PC-3 (cell line): ENCODE results near the gene BCL7C. TPM values are rescaled to one million over a fixed set of nuclear protein-coding genes. Genes with fewer than 3 reads are reported as not detected.

Experiments used
- ATAC-seq: fragments of 200-7000 bp; cut with Tn5 transposase; 2 replicates; pipeline ENCODE4 v1.9.1; 2020; ENCODE audit warnings: mild to moderate bottlenecking, moderate library complexity
- BruUV-seq: library from RNA; stranded (reverse); fragments of 400-500 nt; replicated peaks from 2 replicates; lab custom pipeline; 2021; lab: Mats Ljungman, UMichigan
- CTCF ChIA-PET: fragments of 300-600 bp; sonication (Branson Sonifier 250); formaldehyde crosslinking; loops from one replicate; lab custom pipeline; 2022; ENCODE audit warnings: antibody characterized with exemption; lab: Charles Lee
- POLR2A ChIA-PET: fragments of 300-600 bp; sonication (Branson Sonifier 250); formaldehyde crosslinking; loops from one replicate; lab custom pipeline; 2022; ENCODE audit warnings: antibody characterized with exemption; ENCODE audit not compliant: unreplicated experiment; lab: Charles Lee
- DNase-seq: peaks from one replicate; pipeline ENCODE4 v3.0.0-alpha.2; 2015
- H2AFZ ChIP-seq: fragments of 300-600 bp; sonication (generic); 2 replicates; pipeline ENCODE4 v1.6.0; 2016; ENCODE audit warnings: antibody characterized with exemption, low read length
- H3F3A ChIP-seq: fragments of 300-600 bp; sonication (generic); one replicate; pipeline ENCODE4 v1.6.0; 2017; ENCODE audit warnings: antibody characterized with exemption, low read length, control low read depth, mild to moderate bottlenecking; ENCODE audit not compliant: unreplicated experiment
- H3K27ac ChIP-seq: fragments of 300-600 bp; sonication (generic); 2 replicates; pipeline ENCODE4 v1.5.1; 2016; ENCODE audit warnings: mild to moderate bottlenecking, low read length
- H3K27me3 ChIP-seq: fragments of 300-600 bp; sonication (generic); 2 replicates; pipeline ENCODE4 v1.6.1; 2016; ENCODE audit warnings: low read length, mixed read lengths
- H3K36me3 ChIP-seq: fragments of 300-600 bp; sonication (generic); 2 replicates; pipeline ENCODE4 v1.6.1; 2016; ENCODE audit warnings: low read depth, mixed run types, low read length, mixed read lengths
- H3K4me1 ChIP-seq: fragments of 300-600 bp; sonication (generic); 2 replicates; pipeline ENCODE4 v1.5.1; 2016; ENCODE audit warnings: low read length; ENCODE audit not compliant: insufficient read depth
- H3K4me2 ChIP-seq: fragments of 300-600 bp; sonication (generic); 2 replicates; pipeline ENCODE4 v1.6.0; 2016; ENCODE audit warnings: low read length
- H3K4me3 ChIP-seq: fragments of 300-600 bp; sonication (generic); 2 replicates; pipeline ENCODE4 v1.5.1; 2016; ENCODE audit warnings: mild to moderate bottlenecking, low read length, mixed read lengths
- H3K79me2 ChIP-seq: fragments of 300-600 bp; sonication (generic); 2 replicates; pipeline ENCODE4 v1.6.1; 2017; ENCODE audit warnings: low read length, mixed read lengths
- H3K9ac ChIP-seq: fragments of 300-600 bp; sonication (generic); 2 replicates; pipeline ENCODE4 v1.6.0; 2016; ENCODE audit warnings: mild to moderate bottlenecking, low read length
- H3K9me2 ChIP-seq: fragments of 300-600 bp; sonication (generic); replicated peaks from 2 replicates; pipeline ENCODE4 v1.6.1; 2016; ENCODE audit warnings: mixed run types, low read length, mixed read lengths
- H3K9me3 ChIP-seq: fragments of 300-600 bp; sonication (generic); 2 replicates; pipeline ENCODE4 v1.6.1; 2016; ENCODE audit warnings: low read length, mixed read lengths
- H4K20me1 ChIP-seq: fragments of 300-600 bp; sonication (generic); 2 replicates; pipeline ENCODE4 v1.6.1; 2016; ENCODE audit warnings: low read length, mixed read lengths
- CTCF ChIP-seq: fragments of 300-600 bp; sonication (generic); conservative IDR thresholded peaks from 2 replicates; pipeline ENCODE4 v1.5.1; 2017; ENCODE audit warnings: antibody characterized with exemption, low read depth, mild to moderate bottlenecking, low read length
- EZH2 ChIP-seq: fragments of 300-600 bp; sonication (generic); IDR thresholded peaks from one replicate; pipeline ENCODE4 v1.6.1; 2017; ENCODE audit warnings: antibody characterized with exemption, mild to moderate bottlenecking, low read length; ENCODE audit not compliant: unreplicated experiment
- EZH2phosphoT487 ChIP-seq: fragments of 300-600 bp; sonication (generic); IDR thresholded peaks from 2 replicates; pipeline ENCODE4 v1.6.1; 2018; ENCODE audit warnings: mild to moderate bottlenecking, antibody characterized with exemption, low read length, borderline replicate concordance
- intact Hi-C: fragments of 100-400 bp; cut with micrococcal nuclease; formaldehyde crosslinking; loops from 2 replicates; pipeline ENCODE4 v1.9.0; 2023
- total RNA-seq: library from RNA; depleted of rRNA; stranded (reverse); fragments of >200 nt; gene quantifications from 2 replicates; pipeline ENCODE4 v1.2.3, GENCODE V29; 2014

BCL7C gene
- total RNA-seq, 1 experiment from 2014 or later, result 75.6 TPM

- intact Hi-C loops, result loop anchor here (1.0 kb wide), 1 partner anchor 26 kb away; no protein-coding TSS in a partner anchor
- peaks cover 8% of the 10 kb centered on the region for H3F3A ChIP-seq
- no peaks in the 10 kb centered on the region for H3K36me3 ChIP-seq
- H3K4me2 ChIP-seq, result peak within 1 kb of the TSS; percentile 90
- H3K4me1 ChIP-seq, result peaks cover 28% of the 10 kb centered on the region
- H3K27me3 ChIP-seq, result no peaks in the 10 kb centered on the region
- DNase-seq (peak; percentile 53), ATAC-seq (peak; percentile 42)
- H3K9ac ChIP-seq, result peak within 1 kb of the TSS; percentile 69
- peak within 1 kb of the TSS; percentile 86 for H3K27ac ChIP-seq
- peak within 1 kb of the TSS; percentile 90 for H2AFZ ChIP-seq
- peaks cover 13% of the 10 kb centered on the region for H3K79me2 ChIP-seq
- no peak for TF ChIP-seq EZH2phosphoT487
- no peaks in the 10 kb centered on the region for H3K9me3 ChIP-seq
- H4K20me1 ChIP-seq, result no peaks in the 10 kb centered on the region
- BruUV-seq, result TSS peak; percentile 63
- ChIA-PET CTCF (no interaction called here), POLR2A (no interaction called here)
- peak within 1 kb of the TSS; percentile 70 for H3K4me3 ChIP-seq
- H3K9me2 ChIP-seq, result no peaks in the 10 kb centered on the region
These were observed 2.5 kb upstream of the BCL7C start, which contains the start of gene CTF1 for GRCh38 chr16:30896261-30896888. TSS of gene CTF1 (plus strand) at chr16:30896614. CDS start at chr16:30896644, 30 bp downstream.

- Histone ChIP-seq H2AFZ (peak overlapping the region; percentile 81), H3K79me2 (peaks cover 13% of the 10 kb centered on the region), H3F3A (peaks cover 8% of the 10 kb centered on the region), H4K20me1 (no peaks in the 10 kb centered on the region), H3K27ac (peak overlapping the region; percentile 86), H3K4me2 (peak overlapping the region; percentile 90), H3K27me3 (no peaks in the 10 kb centered on the region), H3K9ac (peak overlapping the region; percentile 69), H3K9me2 (no peaks in the 10 kb centered on the region), H3K4me3 (peak overlapping the region; percentile 70; the same call in 1 of the 2 replicates), H3K36me3 (no peaks in the 10 kb centered on the region), H3K4me1 (peaks cover 28% of the 10 kb centered on the region), H3K9me3 (no peaks in the 10 kb centered on the region)
- intact Hi-C loops, result loop anchor here (1.0 kb wide), 1 partner anchor 27 kb away; no protein-coding TSS in a partner anchor
- DNase-seq (peak; percentile 2), ATAC-seq (peak; percentile 3)
- ChIA-PET POLR2A (no interaction called here), CTCF (no interaction called here)
- TF ChIP-seq EZH2phosphoT487 (no peak), CTCF (no peak), EZH2 (no peak)
- BruUV-seq, result no TSS peak
These were observed 1.9 kb upstream of the BCL7C start for GRCh38 chr16:30895627-30896260.

DNA sequence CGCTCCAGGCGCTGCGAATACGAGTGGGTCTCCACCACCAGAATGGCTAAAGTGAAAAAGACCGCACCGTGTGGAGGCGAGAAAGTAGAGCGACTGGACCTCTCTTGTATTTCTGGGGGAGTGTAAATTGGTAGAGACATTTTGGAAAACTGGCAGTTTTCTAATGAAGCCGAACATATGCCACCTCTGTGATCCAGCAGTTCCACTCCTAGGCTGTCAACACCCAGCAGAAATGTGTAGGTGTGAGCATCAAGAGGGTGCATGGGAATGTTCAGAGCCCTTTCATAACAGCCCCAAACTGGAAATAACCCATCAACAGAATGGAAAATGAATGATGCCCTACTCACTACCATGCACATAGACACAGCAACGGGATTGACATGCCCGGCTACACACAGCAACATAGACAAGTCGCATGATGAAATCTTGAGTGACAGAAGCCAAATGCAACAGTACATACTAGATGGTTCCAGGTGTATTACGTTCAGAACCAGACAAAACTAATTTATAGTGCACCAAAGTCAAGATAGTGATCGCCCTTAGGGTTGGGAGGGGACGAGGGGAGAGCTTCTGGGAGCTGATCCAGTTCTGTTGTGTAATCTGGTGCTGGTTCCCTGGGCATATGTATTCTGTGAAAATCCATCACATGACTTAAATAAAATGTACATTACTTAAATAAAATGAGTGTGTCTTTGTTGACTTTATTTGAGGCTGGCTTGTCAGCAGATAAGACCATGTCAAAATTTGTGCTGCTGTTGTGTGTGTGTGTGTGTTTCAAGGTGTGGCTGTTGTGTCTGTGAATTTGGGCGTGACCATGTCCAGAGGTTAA is 877 bp upstream of the BCL7C start:
- Histone ChIP-seq H3K9ac (peak overlapping the region; percentile 53), H3K9me3 (no peaks in the 10 kb centered on the region), H3K4me2 (peak overlapping the region; percentile 76), H3F3A (peaks cover 8% of the 10 kb centered on the region), H3K27ac (peak overlapping the region; percentile 86), H3K4me3 (peak overlapping the region; percentile 48), H2AFZ (peak overlapping the region; percentile 95), H3K9me2 (no peaks in the 10 kb centered on the region), H3K27me3 (no peaks in the 10 kb centered on the region), H3K4me1 (peaks cover 28% of the 10 kb centered on the region), H4K20me1 (no peaks in the 10 kb centered on the region), H3K36me3 (no peaks in the 10 kb centered on the region), H3K79me2 (peaks cover 13% of the 10 kb centered on the region)
- ChIA-PET POLR2A (no interaction called here), CTCF (no interaction called here)
- TSS peak; percentile 64 for BruUV-seq
- no peak for TF ChIP-seq EZH2
- no peak for TF ChIP-seq EZH2phosphoT487
- TF ChIP-seq CTCF, result no peak
- intact Hi-C loops, result no loop called here
- ATAC-seq (no peak), DNase-seq (peak; percentile 12)
